LNCAP (cell line): ENCODE measurements around the gene POU6F2.

Source experiments
- TF ChIP-seq, protein P1 (sequence below): fragments of 450-650 bp; IDR thresholded peaks from 2 replicates; pipeline ENCODE4 v1.5.1; 2017; ENCODE audit warnings: mild to moderate bottlenecking

The POU6F2 gene

GRCh38 chr7:39132306-39132705 is 154.6 kb downstream of the POU6F2 start:
- TF ChIP-seq, protein P1, sequence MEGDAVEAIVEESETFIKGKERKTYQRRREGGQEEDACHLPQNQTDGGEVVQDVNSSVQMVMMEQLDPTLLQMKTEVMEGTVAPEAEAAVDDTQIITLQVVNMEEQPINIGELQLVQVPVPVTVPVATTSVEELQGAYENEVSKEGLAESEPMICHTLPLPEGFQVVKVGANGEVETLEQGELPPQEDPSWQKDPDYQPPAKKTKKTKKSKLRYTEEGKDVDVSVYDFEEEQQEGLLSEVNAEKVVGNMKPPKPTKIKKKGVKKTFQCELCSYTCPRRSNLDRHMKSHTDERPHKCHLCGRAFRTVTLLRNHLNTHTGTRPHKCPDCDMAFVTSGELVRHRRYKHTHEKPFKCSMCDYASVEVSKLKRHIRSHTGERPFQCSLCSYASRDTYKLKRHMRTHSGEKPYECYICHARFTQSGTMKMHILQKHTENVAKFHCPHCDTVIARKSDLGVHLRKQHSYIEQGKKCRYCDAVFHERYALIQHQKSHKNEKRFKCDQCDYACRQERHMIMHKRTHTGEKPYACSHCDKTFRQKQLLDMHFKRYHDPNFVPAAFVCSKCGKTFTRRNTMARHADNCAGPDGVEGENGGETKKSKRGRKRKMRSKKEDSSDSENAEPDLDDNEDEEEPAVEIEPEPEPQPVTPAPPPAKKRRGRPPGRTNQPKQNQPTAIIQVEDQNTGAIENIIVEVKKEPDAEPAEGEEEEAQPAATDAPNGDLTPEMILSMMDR, result no peak

DNA sequence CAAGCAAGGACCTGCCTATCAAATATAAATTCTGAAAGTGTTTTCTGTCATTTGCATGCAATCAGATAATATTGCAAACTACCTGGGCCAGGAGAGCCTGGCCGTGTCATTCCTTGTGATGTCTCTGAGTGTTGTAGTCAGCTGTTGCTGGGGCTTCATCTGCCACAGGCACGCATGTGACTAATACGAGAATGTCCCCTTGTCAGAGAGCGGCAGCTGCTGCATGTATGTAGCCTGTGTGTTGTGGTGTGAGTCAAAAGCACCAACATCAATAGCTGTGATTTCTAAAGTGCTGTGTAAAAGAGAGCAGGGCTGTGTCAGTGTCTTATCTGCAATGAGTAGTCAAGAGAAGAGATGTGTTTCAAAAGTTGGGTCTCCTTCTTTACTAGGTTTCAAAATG is 155.4 kb downstream of the POU6F2 start:
- TF ChIP-seq, protein P1, result no peak

DNA sequence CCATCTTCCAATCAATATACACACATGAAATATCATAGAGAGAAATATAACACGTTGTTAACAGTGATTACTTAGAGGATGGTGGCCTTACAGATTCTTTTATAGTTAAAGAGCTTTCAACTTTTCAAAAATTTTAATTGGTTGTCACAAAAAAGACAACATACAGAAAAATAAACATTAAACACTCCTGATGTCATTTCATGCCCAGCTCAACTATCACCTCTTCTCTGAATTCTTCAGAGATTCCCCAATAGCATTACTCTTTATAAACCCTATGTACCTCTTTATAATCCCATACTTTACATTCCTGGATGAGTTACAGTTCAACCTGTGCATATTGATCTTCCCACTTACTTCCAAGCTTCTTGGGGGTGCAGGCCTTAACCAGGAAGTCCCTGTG is 159.8 kb downstream of the POU6F2 start:
- TF ChIP-seq, protein P1, result no peak

DNA sequence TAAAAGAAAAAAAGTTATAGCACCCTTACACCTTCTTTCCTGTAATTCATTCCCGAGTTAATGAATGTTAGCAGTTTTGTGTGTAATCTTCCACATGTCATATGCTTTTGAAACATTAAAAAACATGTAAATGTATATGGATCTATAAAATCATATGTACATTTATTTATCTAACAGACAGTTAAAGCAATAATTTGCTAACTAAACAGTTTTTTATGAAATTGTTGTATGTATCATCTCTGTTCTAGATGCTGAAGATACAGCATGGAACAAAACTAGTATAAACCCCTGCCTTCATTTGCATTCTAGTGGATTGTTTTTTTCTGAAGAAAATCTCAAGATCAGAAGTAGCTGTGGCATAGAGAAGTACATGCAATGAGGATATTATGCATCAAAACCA is 165.0 kb downstream of the POU6F2 start:
- TF ChIP-seq, protein P1, result no peak

- TF ChIP-seq, protein P1, result no peak
Measured at GRCh38 chr7:39144420-39144819, 166.7 kb downstream of the POU6F2 start.

DNA sequence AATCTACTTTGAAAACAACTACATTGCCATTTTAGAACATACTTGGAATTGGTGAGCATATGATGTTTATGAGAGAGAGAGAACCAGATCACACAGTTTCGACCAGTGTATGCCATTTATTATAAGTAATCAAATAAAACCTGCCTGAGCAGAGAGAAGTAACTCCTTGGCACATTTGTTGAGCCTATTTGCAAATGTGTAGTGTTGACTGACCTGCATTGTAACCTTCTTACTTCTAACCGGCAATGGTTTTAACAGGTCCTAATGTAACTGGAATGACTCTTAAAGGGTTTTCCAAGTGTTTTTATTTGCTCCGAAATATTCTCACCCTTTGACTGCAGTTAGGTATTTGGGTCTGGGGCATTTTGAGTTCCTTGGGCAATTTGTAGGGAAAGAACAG is 167.6 kb downstream of the POU6F2 start:
- TF ChIP-seq, protein P1, result no peak

DNA sequence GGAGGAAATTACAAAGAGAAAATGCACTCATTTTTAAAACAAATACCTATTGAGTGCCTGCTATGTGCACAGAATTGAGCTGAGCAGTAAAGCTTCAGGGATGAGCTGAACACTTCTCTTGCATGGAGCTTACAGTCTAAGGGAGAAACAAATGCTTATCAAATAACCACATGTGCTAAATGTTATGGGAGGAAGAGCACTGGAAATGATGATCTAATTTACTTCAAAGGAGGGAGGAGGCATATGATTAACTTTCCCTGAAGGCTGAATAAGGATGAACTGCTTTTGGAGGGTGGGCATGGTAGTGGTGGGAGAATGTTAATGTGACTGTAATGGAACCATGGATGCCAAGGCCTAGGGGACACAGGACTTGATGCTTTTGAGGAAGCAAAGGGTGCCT is 168.2 kb downstream of the POU6F2 start:
- TF ChIP-seq, protein P1, result no peak

GRCh38 chr7:39152701-39153100 is 175.0 kb downstream of the POU6F2 start:
- TF ChIP-seq, protein P1, result no peak
